ENCODE measurements around the gene CAPN11. TPM values are rescaled to one million over a fixed set of nuclear protein-coding genes. Genes with fewer than 3 reads are reported as not detected.

Gene CAPN11
- not detected for total RNA-seq
- not detected for polyA plus RNA-seq

GRCh38 chr6:44158770-44159228 lies at the start of gene CAPN11:
Gene CAPN11 (plus strand): TSS chr6:44158820. CDS start chr6:44158849, 29 bp downstream.
- H3K27ac Mint-ChIP-seq, result peak within 1 kb of the TSS in 2 of 7 donors; percentile 21 to 70
- ChIA-PET POLR2A (ENCODE audit: partially characterized antibody) (no interaction called here), CTCF (ENCODE audit: partially characterized antibody) (interaction anchor here (1.0 to 1.5 kb wide), 2 partner anchors 12 to 61 kb away, joined by 3 read pairs; no protein-coding TSS in a partner anchor)
- no peak within 1 kb of the TSS for H3K4me3 Mint-ChIP-seq
- peaks cover 7% of the 10 kb centered on the region for H3K4me1 ChIP-seq (ENCODE audit: insufficient read depth, low read length)
- no peaks in the 10 kb centered on the region for H3K36me3 Mint-ChIP-seq
- no peak within 1 kb of the TSS for H3K4me3 ChIP-seq (ENCODE audit: low read length in 2 of 2)
- peaks cover 0 to 4% (median 2%) of the 10 kb centered on the region in 4 donors for H3K4me1 Mint-ChIP-seq
- peaks cover 8 to 10% of the 10 kb centered on the region in 2 donors for H3K27me3 Mint-ChIP-seq
- no peaks in the 10 kb centered on the region for H3K36me3 ChIP-seq (ENCODE audit: insufficient read depth, low read length)
- H3K27me3 ChIP-seq (ENCODE audit: insufficient read depth, low read length), result no peaks in the 10 kb centered on the region
- no peaks in the 10 kb centered on the region for H3K9me3 Mint-ChIP-seq
- intact Hi-C loops (cut with micrococcal nuclease), result no loop called here
- no peak within 1 kb of the TSS for H3K27ac ChIP-seq (ENCODE audit: low read depth, low read length)
- H3K9me3 ChIP-seq (ENCODE audit: control insufficient read depth in 1 of 2, low read length in 2 of 2), result no peaks in the 10 kb centered on the region
- DNase-seq, result no peak

- peaks cover 5 to 24% (median 9%) of the 10 kb centered on the region in 4 donors for H3K4me1 Mint-ChIP-seq
- no peaks in the 10 kb centered on the region for H3K9me3 Mint-ChIP-seq
- peak overlapping the region in 2 of 7 donors; percentile 17 to 48 for H3K27ac Mint-ChIP-seq
- Histone ChIP-seq H3K27me3 (ENCODE audit: insufficient read depth, low read length) (no peaks in the 10 kb centered on the region), H3K4me3 (ENCODE audit: low read length in 2 of 2) (no peak overlapping the region), H3K4me1 (ENCODE audit: insufficient read depth, low read length) (no peaks in the 10 kb centered on the region), H3K27ac (ENCODE audit: low read depth, low read length) (no peak overlapping the region), H3K36me3 (ENCODE audit: insufficient read depth, low read length) (peaks cover 39% of the 10 kb centered on the region), H3K9me3 (ENCODE audit: control insufficient read depth in 1 of 2, low read length in 2 of 2) (no peaks in the 10 kb centered on the region)
- H3K27me3 Mint-ChIP-seq, result no peaks in the 10 kb centered on the region
- no peak overlapping the region for H3K4me3 Mint-ChIP-seq
- DNase-seq, result no peak
- H3K36me3 Mint-ChIP-seq, result peaks cover 46 to 74% of the 10 kb centered on the region in 2 donors
- intact Hi-C loops (cut with micrococcal nuclease), result no loop called here
- CTCF ChIA-PET (ENCODE audit: partially characterized antibody), result interaction anchor here (0.8 to 1.5 kb wide), 2 partner anchors 11 to 13 kb away, joined by 3 to 4 read pairs; no protein-coding TSS in a partner anchor
- POLR2A ChIA-PET (ENCODE audit: partially characterized antibody), result no interaction called here
These were observed 49.4 kb upstream of the CAPN11 start for GRCh38 chr6:44109212-44109611.

- H3K4me1 Mint-ChIP-seq, result peaks cover 5 to 15% (median 8%) of the 10 kb centered on the region in 4 donors
- no peaks in the 10 kb centered on the region for H3K27me3 Mint-ChIP-seq
- Histone ChIP-seq H3K27me3 (ENCODE audit: insufficient read depth, low read length) (no peaks in the 10 kb centered on the region), H3K27ac (ENCODE audit: low read depth, low read length) (no peak overlapping the region), H3K9me3 (ENCODE audit: control insufficient read depth in 1 of 2, low read length in 2 of 2) (no peaks in the 10 kb centered on the region), H3K36me3 (ENCODE audit: insufficient read depth, low read length) (peaks cover 41% of the 10 kb centered on the region), H3K4me3 (ENCODE audit: low read length in 2 of 2) (no peak overlapping the region), H3K4me1 (ENCODE audit: insufficient read depth, low read length) (no peaks in the 10 kb centered on the region)
- intact Hi-C loops (cut with micrococcal nuclease), result no loop called here
- no peak for DNase-seq
- peaks cover 49 to 71% of the 10 kb centered on the region in 2 donors for H3K36me3 Mint-ChIP-seq
- H3K9me3 Mint-ChIP-seq, result no peaks in the 10 kb centered on the region
- no peak overlapping the region for H3K4me3 Mint-ChIP-seq
- CTCF ChIA-PET (ENCODE audit: partially characterized antibody), result interaction anchor here (0.7 to 1.5 kb wide), 3 partner anchors 8 to 14 kb away, joined by 3 to 4 read pairs (median 3); no protein-coding TSS in a partner anchor
- peak overlapping the region in 4 of 7 donors; percentile 11 to 43 (median 24) for H3K27ac Mint-ChIP-seq
- POLR2A ChIA-PET (ENCODE audit: partially characterized antibody), result interaction anchor here (0.7 kb wide), 1 partner anchor 11 kb away, joined by 3 read pairs; no protein-coding TSS in a partner anchor
These were observed 48.5 kb upstream of the CAPN11 start for GRCh38 chr6:44110005-44110676.

DNA sequence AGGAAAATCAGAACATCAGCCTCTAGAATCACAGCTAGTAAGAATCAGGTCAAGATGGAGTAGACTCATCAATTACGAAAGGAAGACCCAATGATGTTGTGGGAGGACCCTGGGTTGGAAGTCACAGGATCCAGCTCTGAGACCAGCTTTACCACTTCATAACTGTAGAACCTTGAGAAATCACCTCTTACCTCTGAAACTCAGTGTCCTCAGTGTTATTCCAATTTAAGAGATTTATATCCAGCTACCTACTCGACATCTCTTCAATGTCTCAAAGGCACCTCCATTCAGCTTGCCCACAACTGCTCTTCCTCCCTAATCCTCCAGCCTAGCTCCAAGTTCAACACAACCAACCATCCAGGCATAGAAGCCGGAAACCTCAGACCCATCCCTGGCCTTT lies 47.7 kb upstream of the CAPN11 start:
- H3K36me3 ChIP-seq (ENCODE audit: insufficient read depth, low read length), result peaks cover 45% of the 10 kb centered on the region
- H3K27me3 ChIP-seq (ENCODE audit: insufficient read depth, low read length), result no peaks in the 10 kb centered on the region
- peaks cover 54 to 76% of the 10 kb centered on the region in 2 donors for H3K36me3 Mint-ChIP-seq
- no peaks in the 10 kb centered on the region for H3K9me3 Mint-ChIP-seq
- intact Hi-C loops (cut with micrococcal nuclease), result no loop called here
- no peak for DNase-seq
- ChIA-PET POLR2A (ENCODE audit: partially characterized antibody) (interaction anchor here (0.7 kb wide), 1 partner anchor 10 kb away, joined by 3 read pairs; no protein-coding TSS in a partner anchor), CTCF (ENCODE audit: partially characterized antibody) (interaction anchor here (1.0 to 1.6 kb wide), 3 partner anchors 15 to 146 kb away, joined by 3 to 9 read pairs (median 4); no protein-coding TSS in a partner anchor)
- H3K4me1 ChIP-seq (ENCODE audit: insufficient read depth, low read length), result peaks cover 3% of the 10 kb centered on the region
- H3K4me1 Mint-ChIP-seq, result peaks cover 10 to 14% (median 12%) of the 10 kb centered on the region in 4 donors
- no peaks in the 10 kb centered on the region for H3K9me3 ChIP-seq (ENCODE audit: control insufficient read depth in 1 of 2, low read length in 2 of 2)
- peak overlapping the region in 5 of 7 donors; percentile 30 to 63 (median 54) for H3K27ac Mint-ChIP-seq
- H3K4me3 Mint-ChIP-seq, result no peak overlapping the region
- H3K4me3 ChIP-seq (ENCODE audit: low read length in 2 of 2), result no peak overlapping the region
- no peak overlapping the region for H3K27ac ChIP-seq (ENCODE audit: low read depth, low read length)
- H3K27me3 Mint-ChIP-seq, result no peaks in the 10 kb centered on the region

GRCh38 chr6:44111434-44112417 lies 46.9 kb upstream of the CAPN11 start:
- Histone ChIP-seq H3K9me3 (ENCODE audit: control insufficient read depth in 1 of 2, low read length in 2 of 2) (no peaks in the 10 kb centered on the region), H3K4me1 (ENCODE audit: insufficient read depth, low read length) (peaks cover 11% of the 10 kb centered on the region), H3K27me3 (ENCODE audit: insufficient read depth, low read length) (no peaks in the 10 kb centered on the region), H3K36me3 (ENCODE audit: insufficient read depth, low read length) (peaks cover 45% of the 10 kb centered on the region), H3K27ac (ENCODE audit: low read depth, low read length) (no peak overlapping the region), H3K4me3 (ENCODE audit: low read length in 2 of 2) (no peak overlapping the region)
- DNase-seq, result no peak
- peaks cover 15 to 16% (median 16%) of the 10 kb centered on the region in 4 donors for H3K4me1 Mint-ChIP-seq
- peak overlapping the region in 4 of 7 donors; percentile 20 to 91 (median 42) for H3K27ac Mint-ChIP-seq
- no peak overlapping the region for H3K4me3 Mint-ChIP-seq
- intact Hi-C loops (cut with micrococcal nuclease), result no loop called here
- ChIA-PET POLR2A (ENCODE audit: partially characterized antibody) (no interaction called here), CTCF (ENCODE audit: partially characterized antibody) (interaction anchor here (1.0 to 1.6 kb wide), 4 partner anchors 16 to 228 kb away, joined by 3 to 9 read pairs (median 4); no protein-coding TSS in a partner anchor)
- peaks cover 49 to 74% of the 10 kb centered on the region in 2 donors for H3K36me3 Mint-ChIP-seq
- H3K9me3 Mint-ChIP-seq, result no peaks in the 10 kb centered on the region
- no peaks in the 10 kb centered on the region for H3K27me3 Mint-ChIP-seq

DNA sequence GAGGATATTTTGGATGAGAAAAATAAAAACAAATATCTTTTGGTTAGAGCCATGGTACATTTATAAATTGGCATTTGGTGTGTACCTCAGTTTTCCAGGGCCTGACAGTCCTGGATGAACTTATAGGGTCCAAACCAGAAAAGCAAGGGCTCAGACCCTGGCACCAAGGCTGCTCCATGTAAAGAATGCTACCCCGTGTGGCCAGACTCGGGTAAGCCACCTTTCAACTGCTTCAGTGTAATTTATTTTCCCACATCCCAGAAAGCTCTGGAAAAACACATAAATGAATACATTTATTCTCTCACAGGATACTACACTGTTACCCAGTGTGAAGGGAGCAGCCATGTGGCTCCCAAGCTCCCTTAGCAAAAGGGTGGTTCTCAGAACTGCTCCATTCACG lies 45.2 kb upstream of the CAPN11 start:
- Mint-ChIP-seq H3K27ac (peak overlapping the region in 1 of 7 donors; percentile 7), H3K4me3 (no peak overlapping the region), H3K9me3 (no peaks in the 10 kb centered on the region), H3K27me3 (no peaks in the 10 kb centered on the region), H3K36me3 (peaks cover 49 to 68% of the 10 kb centered on the region in 2 donors), H3K4me1 (peaks cover 20 to 30% (median 25%) of the 10 kb centered on the region in 4 donors)
- H3K27me3 ChIP-seq (ENCODE audit: insufficient read depth, low read length), result no peaks in the 10 kb centered on the region
- ChIA-PET CTCF (ENCODE audit: partially characterized antibody) (interaction anchor here (0.7 kb wide), 1 partner anchor 18 kb away, joined by 3 read pairs; no protein-coding TSS in a partner anchor), POLR2A (ENCODE audit: partially characterized antibody) (no interaction called here)
- peaks cover 45% of the 10 kb centered on the region for H3K36me3 ChIP-seq (ENCODE audit: insufficient read depth, low read length)
- peaks cover 27% of the 10 kb centered on the region for H3K4me1 ChIP-seq (ENCODE audit: insufficient read depth, low read length)
- H3K27ac ChIP-seq (ENCODE audit: low read depth, low read length), result no peak overlapping the region
- intact Hi-C loops (cut with micrococcal nuclease), result no loop called here
- H3K4me3 ChIP-seq (ENCODE audit: low read length in 2 of 2), result no peak overlapping the region
- no peaks in the 10 kb centered on the region for H3K9me3 ChIP-seq (ENCODE audit: control insufficient read depth in 1 of 2, low read length in 2 of 2)
- DNase-seq, result no peak

Measured in CD4-positive, alpha-beta memory T cell (primary cell).